Lung (tissue), 12 donors: ENCODE measurements around the gene CNN2. TPM values are rescaled to one million over a fixed set of nuclear protein-coding genes. Genes with fewer than 3 reads are reported as not detected.

Source experiments
- ATAC-seq: fragments of 200-7000 bp; cut with Tn5 transposase; one replicate; pipeline ENCODE4 v1.9.1; 2020; ENCODE audit warnings: moderate number of reproducible peaks; ENCODE audit not compliant: insufficient read depth, low FRiP score
- DNase-seq, 3 donors: peaks; one replicate each; pipeline ENCODE4 v3.0.0-alpha.2; 2013 to 2017
- H3K27ac ChIP-seq, 2 donors: one replicate each; pipeline ENCODE4 v1.5.1; 2013; ENCODE audit warnings: mild to moderate bottlenecking in 2 of 2, moderate library complexity in 2 of 2, control low read depth in 1 of 2, inconsistent platforms in 1 of 2, low read depth in 1 of 2, low read length in 1 of 2
- H3K27me3 ChIP-seq, 3 donors: one replicate each; pipeline ENCODE4 v1.5.1; 2013; ENCODE audit warnings: low read length in 2 of 3; ENCODE audit not compliant: control insufficient read depth in 3 of 3, insufficient read depth in 3 of 3
- H3K36me3 ChIP-seq, 4 donors: one replicate each; pipeline ENCODE4 v1.5.1; 2013; ENCODE audit warnings: low read length in 4 of 4, mild to moderate bottlenecking in 1 of 4, moderate library complexity in 1 of 4; ENCODE audit not compliant: control insufficient read depth in 4 of 4, insufficient read depth in 4 of 4
- H3K4me1 ChIP-seq, 5 donors: one replicate each; pipeline ENCODE4 v1.5.1; 2013; ENCODE audit warnings: low read length in 5 of 5, mild to moderate bottlenecking in 2 of 5, moderate library complexity in 1 of 5; ENCODE audit not compliant: control insufficient read depth in 5 of 5, insufficient read depth in 5 of 5
- H3K4me3 ChIP-seq: one replicate; pipeline ENCODE4 v1.5.1; 2013; ENCODE audit warnings: mild to moderate bottlenecking, control low read depth, moderate library complexity
- H3K9ac ChIP-seq, 2 donors: one replicate each; pipeline ENCODE4 v1.5.1; 2013; ENCODE audit warnings: low read length in 2 of 2, control low read depth in 1 of 2; ENCODE audit not compliant: insufficient read depth in 1 of 2
- H3K9me3 ChIP-seq, 4 donors: one replicate each; pipeline ENCODE4 v1.5.1; 2013; ENCODE audit warnings: low read length in 3 of 4, mild to moderate bottlenecking in 1 of 4, moderate library complexity in 1 of 4; ENCODE audit not compliant: control insufficient read depth in 4 of 4, insufficient read depth in 3 of 4
- WGBS, 2 donors: extraction: QIAGEN DNeasy Blood & Tissue Kit; methylation state at CpG; one replicate each; pipeline ENCODE4 v1.1.7; 2013; 5-methylcytosine and 5-hydroxymethylcytosine counted together
- polyA plus RNA-seq, 2 donors: library from polyadenylated mRNA; stranded (reverse); fragments of 200-250 nt; gene quantifications; one replicate each; pipeline ENCODE4 v1.2.1, GENCODE V29; 2013
- total RNA-seq, 2 donors: library from RNA; depleted of rRNA in 1 of 2; stranded (reverse); fragments of >200 nt in 1 of 2; gene quantifications; one replicate each; pipeline ENCODE4 v1.2.1, GENCODE V29; 2014 to 2021
- TF ChIP-seq, protein P1 (sequence below): IDR thresholded peaks from 2 replicates; pipeline ENCODE4 v1.5.1; 2012; ENCODE audit warnings: mild to moderate bottlenecking; ENCODE audit errors: control extremely low read depth, extremely low read depth
- donor health status: control.
- donor health status: control.
- donor health status: Bipolar disorder and iron deficiency.
- donor health status: healthy.
- donor health status: DM: yes; HTN: yes; CAD: no.

Gene CNN2
- total and polyA plus RNA-seq, 4 donors: 161 to 236 (median 180) TPM

DNA sequence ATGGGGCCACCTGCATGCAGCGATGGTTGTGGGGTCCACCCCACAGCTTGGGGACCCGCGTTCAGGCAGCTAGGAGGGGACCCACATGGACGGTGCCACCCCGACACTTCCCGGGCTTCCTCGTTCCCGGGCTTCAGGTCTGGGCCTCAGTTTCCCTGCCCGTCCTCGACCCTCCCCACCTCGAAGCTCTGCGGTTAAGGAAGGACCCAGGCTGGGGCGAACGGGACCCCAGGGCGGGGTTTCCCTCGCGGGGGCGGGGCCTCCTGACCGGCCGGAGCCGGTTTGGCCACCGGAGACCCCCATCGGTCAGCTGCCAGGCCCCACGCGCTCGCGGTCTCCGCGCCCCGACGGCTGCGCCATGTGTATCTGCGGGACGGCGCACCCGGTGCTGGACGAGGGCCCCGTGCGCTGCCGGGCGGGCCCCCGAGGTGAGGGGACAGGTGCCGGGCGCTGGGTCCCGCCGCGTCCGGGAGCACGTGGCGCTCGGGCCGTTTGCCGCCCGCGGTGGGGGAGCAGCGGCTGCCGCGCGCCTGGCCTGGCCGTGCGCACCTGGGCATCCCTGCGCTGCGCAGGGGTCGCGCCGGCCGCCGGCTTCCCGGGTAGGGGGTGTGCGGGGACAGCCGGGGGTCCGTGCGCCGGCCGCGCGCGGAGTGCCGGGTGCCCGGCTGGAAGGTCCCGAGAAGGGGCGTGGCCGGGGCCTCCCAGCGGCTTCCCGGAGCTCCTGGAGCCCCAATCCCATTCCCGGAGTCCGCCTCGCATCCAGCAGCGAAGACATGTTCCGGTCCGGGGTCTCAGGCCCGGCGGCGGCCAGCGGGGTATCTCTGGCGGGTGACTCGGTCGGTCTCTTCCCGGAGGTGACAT, 44.8 kb downstream of the CNN2 start:
- no peak for DNase-seq
- ATAC-seq: no peak
- TF ChIP-seq, protein P1, sequence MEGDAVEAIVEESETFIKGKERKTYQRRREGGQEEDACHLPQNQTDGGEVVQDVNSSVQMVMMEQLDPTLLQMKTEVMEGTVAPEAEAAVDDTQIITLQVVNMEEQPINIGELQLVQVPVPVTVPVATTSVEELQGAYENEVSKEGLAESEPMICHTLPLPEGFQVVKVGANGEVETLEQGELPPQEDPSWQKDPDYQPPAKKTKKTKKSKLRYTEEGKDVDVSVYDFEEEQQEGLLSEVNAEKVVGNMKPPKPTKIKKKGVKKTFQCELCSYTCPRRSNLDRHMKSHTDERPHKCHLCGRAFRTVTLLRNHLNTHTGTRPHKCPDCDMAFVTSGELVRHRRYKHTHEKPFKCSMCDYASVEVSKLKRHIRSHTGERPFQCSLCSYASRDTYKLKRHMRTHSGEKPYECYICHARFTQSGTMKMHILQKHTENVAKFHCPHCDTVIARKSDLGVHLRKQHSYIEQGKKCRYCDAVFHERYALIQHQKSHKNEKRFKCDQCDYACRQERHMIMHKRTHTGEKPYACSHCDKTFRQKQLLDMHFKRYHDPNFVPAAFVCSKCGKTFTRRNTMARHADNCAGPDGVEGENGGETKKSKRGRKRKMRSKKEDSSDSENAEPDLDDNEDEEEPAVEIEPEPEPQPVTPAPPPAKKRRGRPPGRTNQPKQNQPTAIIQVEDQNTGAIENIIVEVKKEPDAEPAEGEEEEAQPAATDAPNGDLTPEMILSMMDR: no peak
- peaks cover 0 to 24% (median 0%) of the 10 kb centered on the region in 4 donors for H3K36me3 ChIP-seq
- 47 to 67% methylated on average over 88 to 99 of the region's 99 CpGs for WGBS, 2 donors
- no peak overlapping the region for H3K9ac ChIP-seq
- no peaks in the 10 kb centered on the region for H3K9me3 ChIP-seq
- peaks cover 0 to 30% (median 0%) of the 10 kb centered on the region in 5 donors for H3K4me1 ChIP-seq
- no peak overlapping the region for H3K4me3 ChIP-seq
- H3K27ac ChIP-seq: no peak overlapping the region
- peaks cover 0 to 44% (median 39%) of the 10 kb centered on the region in 3 donors for H3K27me3 ChIP-seq

DNA sequence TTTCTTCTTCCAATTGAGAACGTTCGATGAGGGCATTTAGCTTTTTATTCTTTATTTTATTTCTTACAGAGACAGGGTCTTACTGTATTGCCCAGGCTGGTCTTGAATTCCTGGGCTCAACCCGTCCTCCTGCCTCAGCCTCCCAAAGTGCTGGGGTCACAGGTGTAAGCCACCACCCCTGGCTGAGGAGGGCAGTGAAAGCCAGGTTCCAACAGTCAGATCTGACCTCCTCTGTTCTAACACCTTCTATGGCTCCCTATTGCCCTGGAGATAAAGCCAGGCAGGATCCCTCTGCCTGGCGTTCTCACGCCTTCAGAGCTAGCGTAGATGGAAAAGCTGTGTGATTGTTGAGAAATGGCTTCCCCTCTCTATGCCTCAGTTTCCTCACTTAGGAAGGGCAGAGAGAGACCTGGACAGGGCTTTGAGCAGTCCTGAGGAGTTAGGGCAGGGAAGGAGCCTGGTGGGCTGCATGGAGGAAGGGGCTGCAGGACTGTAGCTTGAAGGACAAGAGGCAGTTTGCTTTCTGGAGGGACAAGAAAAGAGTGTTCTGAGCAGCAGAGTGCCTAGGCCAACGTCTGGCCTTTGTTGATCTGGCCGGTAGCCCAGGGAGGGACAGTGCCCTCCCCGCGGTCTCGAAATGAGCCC, 46.1 kb downstream of the CNN2 start:
- Histone ChIP-seq H3K4me1 (peaks cover 0 to 23% (median 0%) of the 10 kb centered on the region in 5 donors), H3K9ac (no peak overlapping the region), H3K4me3 (no peak overlapping the region), H3K27ac (no peak overlapping the region), H3K27me3 (peaks cover 0 to 36% (median 33%) of the 10 kb centered on the region in 3 donors), H3K36me3 (peaks cover 0 to 24% (median 0%) of the 10 kb centered on the region in 4 donors), H3K9me3 (no peaks in the 10 kb centered on the region)
- DNase-seq (no peak), ATAC-seq (no peak)
- TF ChIP-seq, protein P1: no peak
- WGBS, 2 donors: 86 to 96% methylated on average over 11 of the region's 11 CpGs

DNA sequence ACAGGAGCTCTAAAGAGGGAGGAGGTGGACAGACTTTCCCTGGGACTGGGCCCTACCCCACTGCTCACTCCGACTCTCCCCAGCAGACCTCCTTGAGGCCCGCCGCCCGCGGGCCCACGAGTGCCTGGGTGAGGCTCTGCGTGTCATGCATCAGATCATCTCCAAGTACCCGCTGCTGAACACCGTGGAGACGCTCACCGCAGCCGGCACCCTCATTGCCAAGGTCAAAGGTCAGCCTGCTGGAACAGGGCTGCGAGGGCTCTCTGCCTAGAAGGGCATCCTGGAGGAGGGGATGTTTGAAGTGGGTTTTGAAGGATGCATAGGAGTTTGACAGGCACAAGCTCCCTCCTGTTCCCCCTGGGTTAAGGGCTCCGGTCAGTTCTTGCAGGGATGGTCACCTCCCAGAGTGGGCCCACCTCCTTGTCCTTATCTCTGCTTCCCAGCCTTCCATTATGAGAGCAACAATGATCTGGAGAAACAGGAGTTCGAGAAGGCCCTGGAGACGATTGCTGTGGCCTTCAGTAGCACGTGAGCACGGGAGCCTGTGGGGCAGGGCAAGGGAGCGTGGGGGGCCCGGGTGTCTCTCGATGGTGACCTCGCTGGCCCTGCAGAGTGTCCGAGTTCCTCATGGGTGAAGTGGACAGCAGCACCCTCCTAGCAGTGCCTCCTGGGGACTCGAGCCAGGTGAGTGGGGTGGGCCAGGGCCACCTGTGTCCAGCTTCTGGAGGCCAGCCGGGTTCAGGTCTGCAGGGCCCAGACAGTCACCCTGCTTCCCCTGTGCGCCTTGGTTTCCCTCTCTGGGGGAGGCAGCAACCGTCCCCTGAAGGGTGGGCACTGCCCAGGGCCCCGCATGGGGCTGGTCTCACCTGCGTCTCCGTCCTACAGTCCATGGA, 46.9 kb downstream of the CNN2 start:
- WGBS, 2 donors: 92 to 94% methylated on average over 30 of the region's 30 CpGs
- Histone ChIP-seq H3K4me3 (no peak overlapping the region), H3K27ac (peak overlapping the region in 1 of 2 donors; percentile 6)

More for the DNA sequence above, 46.9 kb downstream of the CNN2 start:
- peaks cover 0 to 33% (median 31%) of the 10 kb centered on the region in 3 donors for H3K27me3 ChIP-seq
- DNase-seq: no peak
- no peak overlapping the region for H3K9ac ChIP-seq
- H3K4me1 ChIP-seq: peaks cover 0 to 25% (median 0%) of the 10 kb centered on the region in 5 donors
- no peaks in the 10 kb centered on the region for H3K9me3 ChIP-seq
- peaks cover 0 to 27% (median 0%) of the 10 kb centered on the region in 4 donors for H3K36me3 ChIP-seq
- ATAC-seq: no peak
- TF ChIP-seq, protein P1: no peak
